Esophagus muscularis mucosa (tissue), 4 donors: Measurements from ENCODE around the gene LRRC27. TPM values are rescaled to one million over a fixed set of nuclear protein-coding genes. Genes with fewer than 3 reads are reported as not detected.

Experiments
- DNase-seq: peaks from one replicate; pipeline ENCODE4 v3.0.0-alpha.2; 2017; ENCODE audit errors: extremely low spot score
- H3K27ac ChIP-seq, 4 donors: fragments of 200-600 bp; sonication (generic); replicated peaks in 1 of 4; 1 replicate in 3 of 4; 2 replicates in 1 of 4; pipeline ENCODE4 v1.5.1; 2016 to 2019; ENCODE audit warnings: mild to moderate bottlenecking in 1 of 4
- H3K27me3 ChIP-seq, 4 donors: fragments of 200-600 bp; sonication (generic); one replicate each; pipeline versions ENCODE4 v1.5.1 to v1.6.0; 2016 to 2019
- H3K36me3 ChIP-seq, 4 donors: fragments of 200-600 bp; sonication (generic); one replicate each; pipeline ENCODE4 v1.5.1; 2016 to 2019
- H3K4me1 ChIP-seq, 4 donors: fragments of 200-600 bp; sonication (generic); one replicate each; pipeline ENCODE4 v1.5.1; 2016 to 2019
- H3K4me3 ChIP-seq, 4 donors: fragments of 200-600 bp; sonication (generic); 1 replicate in 2 of 4; 2 replicates in 2 of 4; pipeline ENCODE4 v1.5.1; 2016 to 2019; ENCODE audit warnings: mild to moderate bottlenecking in 4 of 4, moderate library complexity in 1 of 4
- H3K9me3 ChIP-seq, 4 donors: fragments of 200-600 bp; sonication (generic); 1 replicate in 3 of 4; 2 replicates in 1 of 4; pipeline ENCODE4 v1.5.1; 2016 to 2019
- CTCF ChIP-seq, 3 experiments: fragments of 200-600 bp in 2 of 3; fragments of 450-650 bp in 1 of 3; sonication (generic) in 2 of 3; IDR thresholded peaks; one replicate each; pipeline ENCODE4 v1.5.1; 2017 to 2019; ENCODE audit warnings: antibody characterized with exemption in 3 of 3, mild to moderate bottlenecking in 2 of 3, moderate library complexity in 1 of 3
- EP300 ChIP-seq: sonication (generic); formaldehyde crosslinking; IDR thresholded peaks from one replicate; pipeline ENCODE4 v1.6.1; 2017; ENCODE audit warnings: antibody characterized with exemption
- POLR2A ChIP-seq: fragments of 450-650 bp; IDR thresholded peaks from one replicate; pipeline ENCODE4 v1.6.1; 2017; ENCODE audit warnings: antibody characterized with exemption, moderate library complexity, mild to moderate bottlenecking, low read depth
- POLR2AphosphoS5 ChIP-seq, 2 donors: sonication (generic); formaldehyde crosslinking; IDR thresholded peaks; one replicate each; pipeline ENCODE4 v1.6.1; 2017; ENCODE audit warnings: antibody characterized with exemption in 2 of 2
- WGBS: methylation state at CpG from one replicate; pipeline ENCODE4 v1.1.5; 2018; 5-methylcytosine and 5-hydroxymethylcytosine counted together
- intact Hi-C: fragments of 100-400 bp; cut with DNase I; formaldehyde crosslinking; loops from one replicate; pipeline ENCODE4 v1.15.1; 2023
- total RNA-seq, 4 donors: library from RNA; depleted of rRNA; stranded (reverse); fragments of >200 nt; gene quantifications; one replicate each; pipeline versions ENCODE4 v1.1.0 to v1.2.1, GENCODE V29; 2016

LRRC27 gene
- total RNA-seq, 4 donors from 2014 or later: 5.8 to 19.1 (median 9.5) TPM

GRCh38 chr10:132319853-132320653 lies 11.9 kb upstream of the LRRC27 start:
- Histone ChIP-seq H3K36me3 (peaks cover 0 to 10% (median 0%) of the 10 kb centered on the region in 4 donors), H3K9me3 (no peaks in the 10 kb centered on the region), H3K4me3 (no peak overlapping the region), H3K27ac (no peak overlapping the region), H3K4me1 (no peaks in the 10 kb centered on the region), H3K27me3 (no peaks in the 10 kb centered on the region)
- intact Hi-C loops: no loop called here
- TF ChIP-seq CTCF (IDR thresholded peaks at IDR 0.05): no peak
- WGBS: 71% methylated on average over 15 of the region's 15 CpGs
- DNase-seq: no peak

GRCh38 chr10:132320654-132321469 lies 11.1 kb upstream of the LRRC27 start:
- Histone ChIP-seq H3K4me1 (no peaks in the 10 kb centered on the region), H3K27ac (no peak overlapping the region), H3K27me3 (no peaks in the 10 kb centered on the region), H3K36me3 (peaks cover 0 to 18% (median 2%) of the 10 kb centered on the region in 4 donors), H3K9me3 (no peaks in the 10 kb centered on the region), H3K4me3 (no peak overlapping the region)
- TF ChIP-seq CTCF (IDR thresholded peaks at IDR 0.05) (no peak), EP300 (no peak), POLR2AphosphoS5 (IDR thresholded peaks at IDR 0.05) (no peak), POLR2A (no peak)
- intact Hi-C loops: no loop called here
- WGBS: 95% methylated on average over 8 of the region's 13 CpGs
- DNase-seq: no peak

GRCh38 chr10:132321726-132322125 lies 10.3 kb upstream of the LRRC27 start:
- peaks cover 0 to 19% (median 2%) of the 10 kb centered on the region in 4 donors for H3K36me3 ChIP-seq
- intact Hi-C loops: no loop called here
- DNase-seq: no peak
- H3K27ac ChIP-seq: no peak overlapping the region
- H3K4me3 ChIP-seq: no peak overlapping the region
- no peaks in the 10 kb centered on the region for H3K27me3 ChIP-seq
- no peaks in the 10 kb centered on the region for H3K9me3 ChIP-seq
- H3K4me1 ChIP-seq: no peaks in the 10 kb centered on the region
- WGBS: 77% methylated on average over 7 of the region's 10 CpGs
- no peak for TF ChIP-seq POLR2A
- no peak for TF ChIP-seq CTCF (IDR thresholded peaks at IDR 0.05)
- no peak for TF ChIP-seq EP300
- TF ChIP-seq POLR2AphosphoS5 (IDR thresholded peaks at IDR 0.05): no peak

GRCh38 chr10:132322586-132323048 lies 9.4 kb upstream of the LRRC27 start:
- intact Hi-C loops: no loop called here
- 83% methylated on average over 6 of the region's 6 CpGs for WGBS
- Histone ChIP-seq H3K27ac (no peak overlapping the region), H3K27me3 (no peaks in the 10 kb centered on the region), H3K4me1 (peaks cover 0 to under 1% (median 0%) of the 10 kb centered on the region in 4 donors), H3K9me3 (no peaks in the 10 kb centered on the region), H3K4me3 (no peak overlapping the region), H3K36me3 (peaks cover 0 to 19% (median 2%) of the 10 kb centered on the region in 4 donors)
- no peak for DNase-seq
- TF ChIP-seq POLR2A: no peak
- no peak for TF ChIP-seq CTCF (IDR thresholded peaks at IDR 0.05)
- TF ChIP-seq POLR2AphosphoS5 (IDR thresholded peaks at IDR 0.05): no peak
- no peak for TF ChIP-seq EP300
